Muscle of leg (tissue), 11 donors: ENCODE results near the gene RGS17. TPM values are rescaled to one million over a fixed set of nuclear protein-coding genes. Genes with fewer than 3 reads are reported as not detected.

ENCODE experiments used
- DNase-seq: peaks from one replicate; pipeline ENCODE4 v3.0.0; 2013
- H3K27ac ChIP-seq: one replicate; pipeline ENCODE4 v1.5.1; 2013; ENCODE audit warnings: mild to moderate bottlenecking, low read length, control low read depth
- H3K27me3 ChIP-seq: one replicate; pipeline ENCODE4 v1.6.1; 2013; ENCODE audit warnings: low read length; ENCODE audit not compliant: control insufficient read depth, insufficient read depth
- H3K36me3 ChIP-seq: one replicate; pipeline ENCODE4 v1.6.1; 2013; ENCODE audit warnings: low read length; ENCODE audit not compliant: control insufficient read depth, insufficient read depth
- H3K4me1 ChIP-seq: one replicate; pipeline ENCODE4 v1.6.1; 2013; ENCODE audit warnings: low read length; ENCODE audit not compliant: control insufficient read depth, insufficient read depth
- H3K4me3 ChIP-seq: one replicate; pipeline ENCODE4 v1.5.1; 2013; ENCODE audit warnings: low read length, control low read depth
- H3K9me3 ChIP-seq: replicated peaks from 2 replicates; pipeline ENCODE4 v1.6.1; 2013; ENCODE audit warnings: low read depth, low read length; ENCODE audit not compliant: control insufficient read depth
- WGBS: methylation state at CpG from one replicate; pipeline ENCODE4 v1.1.5; 2013; ENCODE audit warnings: missing lambda C conversion rate; ENCODE audit not compliant: insufficient coverage; 5-methylcytosine and 5-hydroxymethylcytosine counted together
- polyA plus RNA-seq, 8 donors: library from polyadenylated mRNA; unstranded; fragments of 120-200 nt; gene quantifications; one replicate each; pipeline versions ENCODE4 v1.2.1 to v1.2.3, GENCODE V29; 2013; ENCODE audit warnings: inconsistent platforms in 1 of 8, low replicate concordance in 1 of 8; ENCODE audit not compliant: insufficient read length in 8 of 8, insufficient read depth in 1 of 8
- total RNA-seq: library from RNA; stranded (reverse); fragments of 120-200 nt; gene quantifications from one replicate; pipeline ENCODE4 v1.2.4, GENCODE V29; 2013

RGS17 gene
- total and polyA plus RNA-seq, 9 donors, result 0.53 to 1.5 (median 0.97) TPM

- no peaks in the 10 kb centered on the region for H3K27me3 ChIP-seq
- DNase-seq, result no peak
- no peak overlapping the region for H3K27ac ChIP-seq
- peaks cover 9% of the 10 kb centered on the region for H3K9me3 ChIP-seq
- no peaks in the 10 kb centered on the region for H3K4me1 ChIP-seq
- H3K36me3 ChIP-seq, result no peaks in the 10 kb centered on the region
- H3K4me3 ChIP-seq, result no peak overlapping the region
Measured at GRCh38 chr6:153065222-153065621, 65.9 kb downstream of the RGS17 start.

GRCh38 chr6:153063936-153064335, 67.1 kb downstream of the RGS17 start:
- H3K36me3 ChIP-seq, result no peaks in the 10 kb centered on the region
- no peaks in the 10 kb centered on the region for H3K27me3 ChIP-seq
- no peaks in the 10 kb centered on the region for H3K4me1 ChIP-seq
- H3K4me3 ChIP-seq, result no peak overlapping the region
- DNase-seq, result no peak
- H3K27ac ChIP-seq, result no peak overlapping the region
- peaks cover 9% of the 10 kb centered on the region for H3K9me3 ChIP-seq

- WGBS, result 100% methylated on average over 1 of the region's 2 CpGs
- peaks cover 9% of the 10 kb centered on the region for H3K9me3 ChIP-seq
- H3K4me1 ChIP-seq, result no peaks in the 10 kb centered on the region
- no peak overlapping the region for H3K27ac ChIP-seq
- no peaks in the 10 kb centered on the region for H3K36me3 ChIP-seq
- H3K4me3 ChIP-seq, result no peak overlapping the region
- no peaks in the 10 kb centered on the region for H3K27me3 ChIP-seq
- no peak for DNase-seq
Measured at GRCh38 chr6:153062516-153062915, 68.6 kb downstream of the RGS17 start.

- H3K4me1 ChIP-seq, result no peaks in the 10 kb centered on the region
- H3K27me3 ChIP-seq, result no peaks in the 10 kb centered on the region
- no CpG with 5 or more reads among the region's 1 CpG for WGBS
- peaks cover 7% of the 10 kb centered on the region for H3K9me3 ChIP-seq
- H3K36me3 ChIP-seq, result no peaks in the 10 kb centered on the region
- H3K27ac ChIP-seq, result no peak overlapping the region
- H3K4me3 ChIP-seq, result no peak overlapping the region
- no peak for DNase-seq
Measured at GRCh38 chr6:153059757-153060156, 71.3 kb downstream of the RGS17 start.

- H3K4me1 ChIP-seq, result no peaks in the 10 kb centered on the region
- H3K36me3 ChIP-seq, result no peaks in the 10 kb centered on the region
- no peak overlapping the region for H3K4me3 ChIP-seq
- H3K27ac ChIP-seq, result no peak overlapping the region
- peaks cover 7% of the 10 kb centered on the region for H3K9me3 ChIP-seq
- no peaks in the 10 kb centered on the region for H3K27me3 ChIP-seq
- DNase-seq, result no peak
Measured at GRCh38 chr6:153059311-153059710, 71.8 kb downstream of the RGS17 start.

- 40% methylated on average over 2 of the region's 4 CpGs for WGBS
- DNase-seq, result no peak
- H3K27me3 ChIP-seq, result no peaks in the 10 kb centered on the region
Measured at GRCh38 chr6:153058909-153059308, 72.2 kb downstream of the RGS17 start.

GRCh38 chr6:153058291-153058690, 72.8 kb downstream of the RGS17 start:
- Histone ChIP-seq H3K9me3 (peaks cover 5% of the 10 kb centered on the region), H3K4me3 (no peak overlapping the region), H3K27me3 (no peaks in the 10 kb centered on the region), H3K4me1 (no peaks in the 10 kb centered on the region), H3K36me3 (no peaks in the 10 kb centered on the region), H3K27ac (no peak overlapping the region)
- DNase-seq, result no peak
- no CpG with 5 or more reads among the region's 4 CpGs for WGBS

More at GRCh38 chr6:153058909-153059308, 72.2 kb downstream of the RGS17 start:
- Histone ChIP-seq H3K4me1 (no peaks in the 10 kb centered on the region), H3K4me3 (no peak overlapping the region), H3K9me3 (peaks cover 7% of the 10 kb centered on the region), H3K27ac (no peak overlapping the region), H3K36me3 (no peaks in the 10 kb centered on the region)

- DNase-seq, result no peak
- H3K4me3 ChIP-seq, result no peak overlapping the region
- H3K36me3 ChIP-seq, result no peaks in the 10 kb centered on the region
- WGBS, result no CpG with 5 or more reads among the region's 2 CpGs
- no peak overlapping the region for H3K27ac ChIP-seq
- no peaks in the 10 kb centered on the region for H3K4me1 ChIP-seq
- H3K9me3 ChIP-seq, result no peaks in the 10 kb centered on the region
- H3K27me3 ChIP-seq, result no peaks in the 10 kb centered on the region
Measured at GRCh38 chr6:153056308-153056707, 74.8 kb downstream of the RGS17 start.

GRCh38 chr6:153051801-153052200, 79.3 kb downstream of the RGS17 start:
- Histone ChIP-seq H3K4me1 (no peaks in the 10 kb centered on the region), H3K27ac (no peak overlapping the region), H3K4me3 (no peak overlapping the region), H3K27me3 (no peaks in the 10 kb centered on the region), H3K36me3 (no peaks in the 10 kb centered on the region), H3K9me3 (no peaks in the 10 kb centered on the region)
- DNase-seq, result no peak

GRCh38 chr6:153048631-153049030, 82.5 kb downstream of the RGS17 start:
- Histone ChIP-seq H3K9me3 (no peaks in the 10 kb centered on the region), H3K4me3 (no peak overlapping the region), H3K27me3 (no peaks in the 10 kb centered on the region), H3K36me3 (no peaks in the 10 kb centered on the region), H3K4me1 (no peaks in the 10 kb centered on the region), H3K27ac (no peak overlapping the region)
- 100% methylated on average over 2 of the region's 3 CpGs for WGBS
- no peak for DNase-seq

GRCh38 chr6:153047386-153047785, 83.7 kb downstream of the RGS17 start:
- DNase-seq, result no peak
- Histone ChIP-seq H3K4me1 (no peaks in the 10 kb centered on the region), H3K27me3 (no peaks in the 10 kb centered on the region), H3K9me3 (no peaks in the 10 kb centered on the region), H3K36me3 (no peaks in the 10 kb centered on the region), H3K4me3 (no peak overlapping the region), H3K27ac (no peak overlapping the region)
- WGBS, result 90% methylated on average over 1 of the region's 2 CpGs
